ENCODE results near the gene USP36. TPM values are rescaled to one million over a fixed set of nuclear protein-coding genes. Genes with fewer than 3 reads are reported as not detected.

USP36 gene
- total and polyA plus RNA-seq, 12 donors = 13.9 to 69.1 (median 45.5) TPM

DNA sequence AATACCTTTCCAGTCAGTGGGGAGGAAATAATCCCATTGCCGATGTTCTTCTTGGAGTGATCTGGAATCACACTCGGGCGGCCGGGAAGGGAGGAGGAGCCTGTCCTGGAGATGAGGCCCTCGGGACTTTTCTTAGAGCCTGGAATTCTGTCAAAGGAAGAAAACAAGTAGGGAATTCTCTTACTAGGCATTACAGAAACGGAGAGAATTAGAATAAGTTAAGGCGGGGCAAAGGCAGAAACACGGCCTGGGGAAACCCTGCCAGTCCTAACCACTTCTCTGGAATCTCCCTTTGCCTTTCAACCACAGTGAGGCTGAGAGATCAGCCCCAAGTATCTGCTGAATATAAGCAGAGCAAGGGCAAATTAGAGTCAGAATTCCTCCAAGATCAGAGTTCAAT lies 27.8 kb downstream of the USP36 start:
- Histone ChIP-seq H3K27ac (no peak overlapping the region), H3K27me3 (no peaks in the 10 kb centered on the region), H3K4me3 (no peak overlapping the region), H3K9me3 (replicated peaks in 1 of 3) (no peaks in the 10 kb centered on the region), H3K36me3 (replicated peaks in 1 of 2) (peaks cover 0 to 89% of the 10 kb centered on the region in 2 donors), H3K4me1 (replicated peaks in 1 of 2) (peaks cover 0 to 2% of the 10 kb centered on the region in 2 donors)
- DNase-seq = no peak
- WGBS, 4 donors = 69 to 87% (median 84%) methylated on average over 8 of the region's 8 CpGs
- intact Hi-C loops (cut with DNase I) = no loop called here
- no peak for TF ChIP-seq POLR2A (IDR thresholded peaks at IDR 0.05)
- TF ChIP-seq, protein P1, sequence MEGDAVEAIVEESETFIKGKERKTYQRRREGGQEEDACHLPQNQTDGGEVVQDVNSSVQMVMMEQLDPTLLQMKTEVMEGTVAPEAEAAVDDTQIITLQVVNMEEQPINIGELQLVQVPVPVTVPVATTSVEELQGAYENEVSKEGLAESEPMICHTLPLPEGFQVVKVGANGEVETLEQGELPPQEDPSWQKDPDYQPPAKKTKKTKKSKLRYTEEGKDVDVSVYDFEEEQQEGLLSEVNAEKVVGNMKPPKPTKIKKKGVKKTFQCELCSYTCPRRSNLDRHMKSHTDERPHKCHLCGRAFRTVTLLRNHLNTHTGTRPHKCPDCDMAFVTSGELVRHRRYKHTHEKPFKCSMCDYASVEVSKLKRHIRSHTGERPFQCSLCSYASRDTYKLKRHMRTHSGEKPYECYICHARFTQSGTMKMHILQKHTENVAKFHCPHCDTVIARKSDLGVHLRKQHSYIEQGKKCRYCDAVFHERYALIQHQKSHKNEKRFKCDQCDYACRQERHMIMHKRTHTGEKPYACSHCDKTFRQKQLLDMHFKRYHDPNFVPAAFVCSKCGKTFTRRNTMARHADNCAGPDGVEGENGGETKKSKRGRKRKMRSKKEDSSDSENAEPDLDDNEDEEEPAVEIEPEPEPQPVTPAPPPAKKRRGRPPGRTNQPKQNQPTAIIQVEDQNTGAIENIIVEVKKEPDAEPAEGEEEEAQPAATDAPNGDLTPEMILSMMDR (IDR thresholded peaks at IDR 0.05) = no peak

DNA sequence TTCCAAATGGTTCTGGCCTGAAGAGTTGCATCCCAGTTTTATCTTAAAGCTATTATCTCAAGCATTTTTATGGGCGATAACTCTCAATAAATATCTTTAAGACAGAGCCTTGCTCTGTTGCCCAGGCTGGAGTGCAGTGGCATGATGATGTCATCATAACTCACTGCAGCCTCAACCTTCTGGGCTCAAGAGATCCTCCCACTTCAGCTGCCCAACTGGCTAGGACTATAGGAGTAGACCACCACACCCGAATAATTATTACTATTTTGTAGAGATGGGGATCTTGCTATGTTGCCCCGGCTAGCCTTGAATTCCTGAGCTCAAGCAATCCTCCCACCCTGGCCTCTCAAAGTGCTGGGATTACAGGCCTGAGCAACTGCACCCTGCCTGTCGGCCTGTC lies 32.5 kb downstream of the USP36 start:
- Histone ChIP-seq H3K27ac (peak overlapping the region in 1 of 5 donors; percentile 28), H3K4me3 (no peak overlapping the region), H3K4me1 (replicated peaks in 1 of 2) (peaks cover 0 to 3% of the 10 kb centered on the region in 2 donors), H3K9me3 (replicated peaks in 1 of 3) (no peaks in the 10 kb centered on the region), H3K36me3 (replicated peaks in 1 of 2) (peaks cover 0 to 85% of the 10 kb centered on the region in 2 donors), H3K27me3 (no peaks in the 10 kb centered on the region)
- 62 to 87% (median 77%) methylated on average over 4 of the region's 4 CpGs for WGBS, 4 donors
- no peak for TF ChIP-seq POLR2A (IDR thresholded peaks at IDR 0.05)
- TF ChIP-seq, protein P1 (IDR thresholded peaks at IDR 0.05) = no peak
- no peak for DNase-seq
- intact Hi-C loops (cut with DNase I) = loop anchor here in 1 of 2 donors (10.0 kb wide), 1 partner anchor 313 kb away; no protein-coding TSS in a partner anchor

DNA sequence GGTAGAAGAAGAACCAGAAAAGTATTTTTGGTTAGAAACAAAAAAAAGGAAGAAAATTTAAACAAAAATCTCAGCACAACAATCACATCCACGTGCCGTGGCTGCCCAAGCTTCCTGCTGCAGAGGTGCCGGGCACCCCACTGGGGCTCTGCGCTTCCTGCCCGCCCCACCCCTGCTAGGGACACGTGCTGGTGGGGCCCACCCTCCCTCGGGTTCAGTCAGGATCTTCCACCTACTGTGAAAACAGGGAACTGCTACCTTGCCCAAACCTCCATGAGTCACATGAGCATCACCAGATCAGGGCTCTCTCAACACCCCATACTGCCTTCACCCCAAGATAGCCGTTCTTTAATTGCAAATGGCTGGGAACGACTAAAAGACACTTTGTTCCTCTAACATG lies 34.2 kb downstream of the USP36 start:
- DNase-seq = no peak
- peaks cover 0 to 3% of the 10 kb centered on the region in 2 donors for H3K4me1 ChIP-seq (replicated peaks in 1 of 2)
- H3K36me3 ChIP-seq (replicated peaks in 1 of 2) = peaks cover 0 to 80% of the 10 kb centered on the region in 2 donors
- H3K27me3 ChIP-seq = no peaks in the 10 kb centered on the region
- H3K9me3 ChIP-seq (replicated peaks in 1 of 3) = no peaks in the 10 kb centered on the region
- WGBS, 4 donors = 66 to 76% (median 70%) methylated on average over 9 of the region's 9 CpGs
- TF ChIP-seq, protein P1 (IDR thresholded peaks at IDR 0.05) = no peak
- TF ChIP-seq POLR2A (IDR thresholded peaks at IDR 0.05) = no peak
- intact Hi-C loops (cut with DNase I) = loop anchor here in 1 of 2 donors (10.0 kb wide), 1 partner anchor 312 kb away; no protein-coding TSS in a partner anchor
- peak overlapping the region in 1 of 5 donors; percentile 17 for H3K27ac ChIP-seq
- no peak overlapping the region for H3K4me3 ChIP-seq

DNA sequence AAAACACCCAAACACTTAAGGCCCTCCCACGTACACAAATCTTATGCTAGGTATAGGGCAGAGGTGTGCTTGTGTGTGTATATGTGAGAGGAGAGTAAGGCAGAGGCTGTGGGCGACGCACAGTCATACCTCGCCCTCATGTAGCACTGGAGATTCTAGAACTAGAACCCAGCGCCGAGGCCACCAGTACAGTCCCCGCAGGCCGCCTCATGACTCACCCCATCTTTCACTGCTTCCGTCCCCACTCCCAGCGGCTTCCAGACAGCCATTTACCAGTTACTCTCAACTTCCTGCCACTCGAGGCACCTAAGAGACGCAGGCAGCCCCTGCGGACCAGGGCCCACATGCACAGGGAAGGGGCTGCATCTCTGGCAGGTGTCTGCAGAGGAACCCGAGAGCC lies 35.3 kb downstream of the USP36 start:
- H3K27me3 ChIP-seq = no peaks in the 10 kb centered on the region
- H3K9me3 ChIP-seq (replicated peaks in 1 of 3) = no peaks in the 10 kb centered on the region
- no peak overlapping the region for H3K4me3 ChIP-seq
- TF ChIP-seq POLR2A (IDR thresholded peaks at IDR 0.05) = no peak
- TF ChIP-seq, protein P1 (IDR thresholded peaks at IDR 0.05) = no peak
- peaks cover 0 to 76% of the 10 kb centered on the region in 2 donors for H3K36me3 ChIP-seq (replicated peaks in 1 of 2)
- DNase-seq = no peak
- 90 to 96% (median 93%) methylated on average over 11 to 14 of the region's 14 CpGs for WGBS, 4 donors
- intact Hi-C loops (cut with DNase I) = loop anchor here in 1 of 2 donors (10.0 kb wide), 1 partner anchor 310 kb away; no protein-coding TSS in a partner anchor
- peak overlapping the region in 2 of 5 donors; percentile 26 to 32 for H3K27ac ChIP-seq
- peaks cover 0 to 3% of the 10 kb centered on the region in 2 donors for H3K4me1 ChIP-seq (replicated peaks in 1 of 2)

Measured in adrenal gland (tissue), 12 donors.